ENCODE data around the gene KDM5C.

DNA sequence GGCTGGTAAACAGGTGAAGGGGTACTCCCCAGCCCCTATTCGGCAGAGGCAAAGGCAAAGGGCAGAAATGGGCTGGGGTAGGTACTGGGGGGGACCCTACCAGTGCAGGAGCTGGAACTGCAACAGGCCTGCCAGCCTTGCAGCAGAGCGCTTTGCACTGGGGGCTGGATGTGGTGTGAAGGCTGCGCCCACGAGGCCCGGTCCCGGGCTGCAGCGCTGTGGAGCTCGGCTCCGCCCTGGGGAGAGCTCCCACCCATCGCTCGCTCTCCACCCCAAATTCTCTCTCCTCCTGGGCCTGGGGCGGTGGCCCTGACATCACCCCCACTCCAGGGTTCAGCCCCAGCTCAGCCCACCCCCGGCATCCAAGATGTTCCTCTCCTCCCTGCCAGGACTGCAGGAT, 32.2 kb upstream of the KDM5C start:
- TF ChIP-seq GATA2 (IDR thresholded peaks at IDR 0.05; ENCODE audit: low read depth, low read length) = no peak
- TF ChIP-seq GATA3 (IDR thresholded peaks at IDR 0.05; ENCODE audit: low read depth, low read length) = no peak

Data from SH-SY5Y (cell line).